ENCODE results near the gene DEF6. TPM values are rescaled to one million over a fixed set of nuclear protein-coding genes. Genes with fewer than 3 reads are reported as not detected.

The DEF6 gene
- total and polyA plus RNA-seq, 2 of the 13 experiments (the other 11 are each of a cell fraction or from before 2014, with no cell fraction given): 5.2 to 10.0 TPM

DNA sequence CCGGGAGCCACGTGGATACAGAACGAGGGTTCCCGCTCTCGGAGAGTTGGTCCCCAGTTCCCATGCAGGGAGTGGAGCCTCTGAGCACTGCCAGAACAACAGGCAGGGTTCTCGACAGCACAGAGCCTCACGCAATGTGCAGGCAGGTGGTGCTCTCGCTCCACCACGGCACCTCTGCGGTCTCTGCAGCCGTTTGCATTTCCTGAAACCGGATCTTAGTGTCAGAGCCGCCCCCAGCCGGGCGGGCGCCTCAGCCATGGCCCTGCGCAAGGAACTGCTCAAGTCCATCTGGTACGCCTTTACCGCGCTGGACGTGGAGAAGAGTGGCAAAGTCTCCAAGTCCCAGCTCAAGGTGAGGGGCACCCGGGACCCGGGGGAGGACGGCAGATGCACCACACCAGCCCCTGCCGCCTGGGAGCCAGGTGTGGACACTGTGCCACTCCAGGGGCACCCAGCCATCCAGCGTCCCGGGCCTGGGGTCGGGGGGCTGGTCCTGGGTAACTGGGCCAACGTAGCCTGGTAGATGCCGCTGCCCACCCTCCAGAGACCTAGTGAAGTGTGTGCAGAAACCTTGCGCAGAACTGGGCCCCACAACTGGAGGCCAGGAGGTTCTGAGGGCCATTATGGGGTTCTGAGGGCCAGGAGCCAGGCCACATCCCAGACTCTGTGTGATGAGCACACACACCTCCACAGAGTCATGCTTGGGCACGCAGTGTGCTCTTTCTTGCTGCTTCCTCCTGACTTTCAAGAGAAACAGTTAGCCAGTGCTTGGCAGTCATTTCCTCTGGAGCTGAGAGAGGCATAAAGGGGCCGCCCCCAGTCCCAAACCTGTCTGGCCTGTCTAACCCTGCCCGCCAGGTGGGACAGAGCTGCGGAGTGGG, at the start of gene DEF6 (continued):
- no peak for TF ChIP-seq NONO (IDR thresholded peaks at IDR 0.05)
- peak; percentile 91 for TF ChIP-seq NONO (CRISPR knock-in tag; conservative IDR thresholded peaks at IDR 0.05)
- peak; percentile 19; the same call in 1 of the 2 replicates for TF ChIP-seq FOXC1 (CRISPR knock-in tag; IDR thresholded peaks at IDR 0.05; ENCODE audit: borderline replicate concordance)
- TF ChIP-seq ZNF749 (CRISPR knock-in tag; IDR thresholded peaks at IDR 0.05; ENCODE audit: borderline replicate concordance): no peak; the same call in 1 of the 2 replicates
- peak; percentile 99 for TF ChIP-seq SIX1 (CRISPR knock-in tag; IDR thresholded peaks at IDR 0.05; ENCODE audit: borderline replicate concordance)
- TF ChIP-seq MEIS2 (CRISPR knock-in tag; IDR thresholded peaks at IDR 0.05): peak; percentile 83; the same call in 1 of the 2 replicates
- TF ChIP-seq, protein P1, sequence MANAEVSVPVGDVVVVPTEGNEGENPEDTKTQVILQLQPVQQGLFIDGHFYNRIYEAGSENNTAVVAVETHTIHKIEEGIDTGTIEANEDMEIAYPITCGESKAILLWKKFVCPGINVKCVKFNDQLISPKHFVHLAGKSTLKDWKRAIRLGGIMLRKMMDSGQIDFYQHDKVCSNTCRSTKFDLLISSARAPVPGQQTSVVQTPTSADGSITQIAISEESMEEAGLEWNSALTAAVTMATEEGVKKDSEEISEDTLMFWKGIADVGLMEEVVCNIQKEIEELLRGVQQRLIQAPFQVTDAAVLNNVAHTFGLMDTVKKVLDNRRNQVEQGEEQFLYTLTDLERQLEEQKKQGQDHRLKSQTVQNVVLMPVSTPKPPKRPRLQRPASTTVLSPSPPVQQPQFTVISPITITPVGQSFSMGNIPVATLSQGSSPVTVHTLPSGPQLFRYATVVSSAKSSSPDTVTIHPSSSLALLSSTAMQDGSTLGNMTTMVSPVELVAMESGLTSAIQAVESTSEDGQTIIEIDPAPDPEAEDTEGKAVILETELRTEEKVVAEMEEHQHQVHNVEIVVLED (CRISPR knock-in tag; IDR thresholded peaks at IDR 0.05; ENCODE audit: borderline replicate concordance): peak; percentile 72; the same call in 1 of the 2 replicates
- peak; percentile 94 for TF ChIP-seq SMC3 (IDR thresholded peaks at IDR 0.05; ENCODE audit: low read length)
- TF ChIP-seq KDM3A (CRISPR knock-in tag; IDR thresholded peaks at IDR 0.05; ENCODE audit: low read depth): peak; percentile 98
- TF ChIP-seq, protein P2, sequence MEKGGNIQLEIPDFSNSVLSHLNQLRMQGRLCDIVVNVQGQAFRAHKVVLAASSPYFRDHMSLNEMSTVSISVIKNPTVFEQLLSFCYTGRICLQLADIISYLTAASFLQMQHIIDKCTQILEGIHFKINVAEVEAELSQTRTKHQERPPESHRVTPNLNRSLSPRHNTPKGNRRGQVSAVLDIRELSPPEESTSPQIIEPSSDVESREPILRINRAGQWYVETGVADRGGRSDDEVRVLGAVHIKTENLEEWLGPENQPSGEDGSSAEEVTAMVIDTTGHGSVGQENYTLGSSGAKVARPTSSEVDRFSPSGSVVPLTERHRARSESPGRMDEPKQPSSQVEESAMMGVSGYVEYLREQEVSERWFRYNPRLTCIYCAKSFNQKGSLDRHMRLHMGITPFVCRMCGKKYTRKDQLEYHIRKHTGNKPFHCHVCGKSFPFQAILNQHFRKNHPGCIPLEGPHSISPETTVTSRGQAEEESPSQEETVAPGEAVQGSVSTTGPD (CRISPR knock-in tag; IDR thresholded peaks at IDR 0.05): peak; percentile 73; the same call in 1 of the 2 replicates
- peak; percentile 95 for TF ChIP-seq ZNF619 (CRISPR knock-in tag; IDR thresholded peaks at IDR 0.05)
- TF ChIP-seq, protein P3, sequence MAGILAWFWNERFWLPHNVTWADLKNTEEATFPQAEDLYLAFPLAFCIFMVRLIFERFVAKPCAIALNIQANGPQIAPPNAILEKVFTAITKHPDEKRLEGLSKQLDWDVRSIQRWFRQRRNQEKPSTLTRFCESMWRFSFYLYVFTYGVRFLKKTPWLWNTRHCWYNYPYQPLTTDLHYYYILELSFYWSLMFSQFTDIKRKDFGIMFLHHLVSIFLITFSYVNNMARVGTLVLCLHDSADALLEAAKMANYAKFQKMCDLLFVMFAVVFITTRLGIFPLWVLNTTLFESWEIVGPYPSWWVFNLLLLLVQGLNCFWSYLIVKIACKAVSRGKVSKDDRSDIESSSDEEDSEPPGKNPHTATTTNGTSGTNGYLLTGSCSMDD (CRISPR knock-in tag; IDR thresholded peaks at IDR 0.05): no peak
- peak; percentile 93 for TF ChIP-seq ZNF331 (CRISPR knock-in tag; IDR thresholded peaks at IDR 0.05)
- no peak for TF ChIP-seq JUNB (CRISPR knock-in tag; IDR thresholded peaks at IDR 0.05; ENCODE audit: borderline replicate concordance)
- TF ChIP-seq, protein P4, sequence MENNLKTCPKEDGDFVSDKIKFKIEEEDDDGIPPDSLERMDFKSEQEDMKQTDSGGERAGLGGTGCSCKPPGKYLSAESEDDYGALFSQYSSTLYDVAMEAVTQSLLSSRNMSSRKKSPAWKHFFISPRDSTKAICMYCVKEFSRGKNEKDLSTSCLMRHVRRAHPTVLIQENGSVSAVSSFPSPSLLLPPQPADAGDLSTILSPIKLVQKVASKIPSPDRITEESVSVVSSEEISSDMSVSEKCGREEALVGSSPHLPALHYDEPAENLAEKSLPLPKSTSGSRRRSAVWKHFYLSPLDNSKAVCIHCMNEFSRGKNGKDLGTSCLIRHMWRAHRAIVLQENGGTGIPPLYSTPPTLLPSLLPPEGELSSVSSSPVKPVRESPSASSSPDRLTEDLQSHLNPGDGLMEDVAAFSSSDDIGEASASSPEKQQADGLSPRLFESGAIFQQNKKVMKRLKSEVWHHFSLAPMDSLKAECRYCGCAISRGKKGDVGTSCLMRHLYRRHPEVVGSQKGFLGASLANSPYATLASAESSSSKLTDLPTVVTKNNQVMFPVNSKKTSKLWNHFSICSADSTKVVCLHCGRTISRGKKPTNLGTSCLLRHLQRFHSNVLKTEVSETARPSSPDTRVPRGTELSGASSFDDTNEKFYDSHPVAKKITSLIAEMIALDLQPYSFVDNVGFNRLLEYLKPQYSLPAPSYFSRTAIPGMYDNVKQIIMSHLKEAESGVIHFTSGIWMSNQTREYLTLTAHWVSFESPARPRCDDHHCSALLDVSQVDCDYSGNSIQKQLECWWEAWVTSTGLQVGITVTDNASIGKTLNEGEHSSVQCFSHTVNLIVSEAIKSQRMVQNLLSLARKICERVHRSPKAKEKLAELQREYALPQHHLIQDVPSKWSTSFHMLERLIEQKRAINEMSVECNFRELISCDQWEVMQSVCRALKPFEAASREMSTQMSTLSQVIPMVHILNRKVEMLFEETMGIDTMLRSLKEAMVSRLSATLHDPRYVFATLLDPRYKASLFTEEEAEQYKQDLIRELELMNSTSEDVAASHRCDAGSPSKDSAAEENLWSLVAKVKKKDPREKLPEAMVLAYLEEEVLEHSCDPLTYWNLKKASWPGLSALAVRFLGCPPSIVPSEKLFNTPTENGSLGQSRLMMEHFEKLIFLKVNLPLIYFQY (CRISPR knock-in tag; IDR thresholded peaks at IDR 0.05; ENCODE audit: borderline replicate concordance): 0 out of 2 replicates have a peak, but pooled peaks have one; percentile 44
- TF ChIP-seq HES4 (CRISPR knock-in tag; IDR thresholded peaks at IDR 0.05; ENCODE audit: borderline replicate concordance): peak; percentile 66; the same call in 1 of the 2 replicates
- peak; percentile 89; the same call in 1 of the 2 replicates for TF ChIP-seq NAIF1 (CRISPR knock-in tag; IDR thresholded peaks at IDR 0.05; ENCODE audit: borderline replicate concordance)
- TF ChIP-seq, protein P5, sequence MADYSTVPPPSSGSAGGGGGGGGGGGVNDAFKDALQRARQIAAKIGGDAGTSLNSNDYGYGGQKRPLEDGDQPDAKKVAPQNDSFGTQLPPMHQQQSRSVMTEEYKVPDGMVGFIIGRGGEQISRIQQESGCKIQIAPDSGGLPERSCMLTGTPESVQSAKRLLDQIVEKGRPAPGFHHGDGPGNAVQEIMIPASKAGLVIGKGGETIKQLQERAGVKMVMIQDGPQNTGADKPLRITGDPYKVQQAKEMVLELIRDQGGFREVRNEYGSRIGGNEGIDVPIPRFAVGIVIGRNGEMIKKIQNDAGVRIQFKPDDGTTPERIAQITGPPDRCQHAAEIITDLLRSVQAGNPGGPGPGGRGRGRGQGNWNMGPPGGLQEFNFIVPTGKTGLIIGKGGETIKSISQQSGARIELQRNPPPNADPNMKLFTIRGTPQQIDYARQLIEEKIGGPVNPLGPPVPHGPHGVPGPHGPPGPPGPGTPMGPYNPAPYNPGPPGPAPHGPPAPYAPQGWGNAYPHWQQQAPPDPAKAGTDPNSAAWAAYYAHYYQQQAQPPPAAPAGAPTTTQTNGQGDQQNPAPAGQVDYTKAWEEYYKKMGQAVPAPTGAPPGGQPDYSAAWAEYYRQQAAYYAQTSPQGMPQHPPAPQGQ (CRISPR knock-in tag; IDR thresholded peaks at IDR 0.05; ENCODE audit: borderline replicate concordance): no peak

All from HepG2 (cell line).